Measurements from ENCODE around the gene GNB5.
"Not testable (repeated sequence)": the region's sequence is repeated elsewhere in the genome, so short reads cannot be mapped to it uniquely, and the experiment has no call there.

Gene GNB5

GRCh38 chr15:52206446-52206845 lies 15.3 kb upstream of the GNB5 start:
- DNase-seq (ENCODE audit: low read depth), result no peak

- DNase-seq (ENCODE audit: low read depth), result no peak
Observed at GRCh38 chr15:52204657-52205056, 13.5 kb upstream of the GNB5 start.

DNA sequence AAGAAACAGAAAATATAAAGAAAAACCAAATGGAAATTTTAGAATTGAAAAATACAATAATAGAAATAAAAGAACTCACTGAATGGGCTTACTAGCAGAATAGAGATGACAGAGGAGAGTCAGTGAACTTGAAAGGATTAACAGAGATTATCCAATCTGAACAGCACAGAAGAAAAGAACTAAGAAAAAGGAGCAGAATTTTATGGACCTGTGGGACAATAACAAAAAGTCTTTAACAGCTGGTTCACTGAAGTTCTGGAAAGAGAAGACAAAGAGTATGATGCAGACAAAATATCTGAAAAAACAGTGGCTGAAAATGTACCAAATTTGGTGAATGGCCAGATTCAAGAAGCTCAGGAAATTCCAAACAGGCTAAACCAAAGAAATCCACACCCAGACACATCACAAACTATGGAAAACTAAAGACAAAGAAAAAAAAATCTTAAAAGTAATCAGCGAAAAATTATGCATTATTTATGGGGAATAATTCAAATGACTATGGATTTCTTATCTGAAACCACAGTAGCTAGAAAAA lies 9.7 kb upstream of the GNB5 start:
- DNase-seq (ENCODE audit: low read depth), result no peak

DNA sequence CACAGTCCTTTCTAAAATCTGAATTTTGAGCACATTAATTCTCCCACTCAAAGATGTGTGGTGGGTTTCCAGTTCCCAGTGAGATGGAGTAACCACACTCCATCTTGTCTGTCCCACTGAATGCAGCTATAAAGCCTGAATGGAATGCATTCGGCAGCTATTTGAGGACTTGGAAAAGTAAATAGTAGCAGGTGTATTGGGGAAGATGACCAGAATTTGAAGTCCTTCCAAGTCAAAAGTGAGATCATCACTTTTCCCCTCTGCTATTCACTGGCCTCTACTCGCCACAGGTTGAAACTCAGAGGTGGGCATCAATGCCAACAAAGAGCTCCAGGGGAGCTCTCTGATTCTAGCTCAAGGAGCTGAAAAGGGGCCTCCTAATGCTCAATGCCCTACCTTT lies 8.1 kb upstream of the GNB5 start:
- DNase-seq (ENCODE audit: low read depth), result no peak

GRCh38 chr15:52196891-52197290 lies 5.7 kb upstream of the GNB5 start:
- no peak for DNase-seq (ENCODE audit: low read depth)

DNA sequence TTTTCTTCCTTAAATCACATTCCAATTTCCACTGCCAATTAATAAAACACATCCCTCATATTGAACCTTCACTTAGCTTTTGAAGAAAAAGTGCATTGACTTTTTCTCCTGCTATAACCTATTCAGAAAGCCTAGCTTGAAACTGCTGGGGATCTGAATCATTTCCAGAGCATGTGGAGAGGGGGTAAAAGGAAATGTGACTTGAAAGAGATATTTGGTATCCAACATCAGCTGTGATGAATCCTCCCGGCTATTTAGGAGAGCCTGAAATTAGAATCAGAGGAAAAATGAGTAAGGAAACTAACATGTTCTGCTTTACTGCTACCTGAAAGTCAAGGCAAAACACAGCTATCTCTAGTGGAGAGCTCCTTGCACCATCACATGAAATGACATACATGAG lies 2.6 kb upstream of the GNB5 start:
- DNase-seq (ENCODE audit: low read depth), result no peak

- DNase-seq (ENCODE audit: low read depth), result no peak
Observed at GRCh38 chr15:52193321-52193720, 2.1 kb upstream of the GNB5 start.

GRCh38 chr15:52186651-52187486 lies 4.3 kb downstream of the GNB5 start:
- no peak for DNase-seq (ENCODE audit: low read depth)

- DNase-seq (ENCODE audit: low read depth), result no peak
Observed at GRCh38 chr15:52185151-52185561, 6.0 kb downstream of the GNB5 start.

- no peak for DNase-seq (ENCODE audit: low read depth)
Observed at GRCh38 chr15:52184721-52185120, 6.5 kb downstream of the GNB5 start.

- DNase-seq (ENCODE audit: low read depth), result no peak
Observed at GRCh38 chr15:52183562-52184173, 7.5 kb downstream of the GNB5 start.

DNA sequence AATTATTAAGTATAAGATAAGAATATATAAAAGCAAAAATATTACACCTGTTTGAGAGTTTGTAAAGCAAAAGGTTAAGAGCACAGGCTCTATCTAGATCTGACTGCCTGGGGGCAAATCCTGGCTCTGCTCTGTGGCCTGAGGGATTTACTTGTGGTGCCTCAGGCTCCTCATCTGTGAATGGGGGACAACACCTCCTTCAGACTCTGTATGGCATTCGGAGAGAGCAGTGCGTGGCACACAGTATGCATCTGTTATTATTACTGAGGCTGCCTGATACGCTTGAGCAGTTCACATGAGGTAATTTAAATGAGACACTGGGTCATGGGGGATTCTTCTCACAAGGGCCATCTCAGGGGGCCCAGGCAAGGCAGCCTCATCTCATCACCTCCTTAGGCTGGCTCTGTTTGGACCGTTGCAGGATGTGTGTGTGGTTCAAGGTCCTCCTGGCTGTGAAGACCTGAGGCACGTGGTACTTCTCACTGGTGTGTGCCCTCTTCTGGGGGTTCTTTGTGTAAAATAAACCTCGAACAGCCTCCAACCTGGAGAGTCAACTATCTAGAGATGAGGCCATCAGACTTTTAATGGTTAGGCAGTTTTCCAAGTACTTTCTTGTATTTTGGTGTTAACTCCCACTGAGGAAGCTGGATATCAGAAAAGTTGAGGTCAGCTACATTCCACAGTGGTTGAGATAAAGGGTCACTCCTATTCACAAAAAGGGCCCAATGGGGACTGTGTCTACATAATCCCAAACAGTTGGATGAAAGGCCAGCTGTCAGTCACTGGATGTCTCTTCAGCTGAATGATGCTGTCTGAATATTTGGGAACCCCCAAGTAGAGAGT lies 9.0 kb downstream of the GNB5 start:
- DNase-seq (ENCODE audit: low read depth), result no peak

- no peak for DNase-seq (ENCODE audit: low read depth)
Observed at GRCh38 chr15:52180851-52181450, 10.2 kb downstream of the GNB5 start.

GRCh38 chr15:52180196-52180835 lies 10.9 kb downstream of the GNB5 start:
- DNase-seq (ENCODE audit: low read depth), result peak; percentile 19

DNA sequence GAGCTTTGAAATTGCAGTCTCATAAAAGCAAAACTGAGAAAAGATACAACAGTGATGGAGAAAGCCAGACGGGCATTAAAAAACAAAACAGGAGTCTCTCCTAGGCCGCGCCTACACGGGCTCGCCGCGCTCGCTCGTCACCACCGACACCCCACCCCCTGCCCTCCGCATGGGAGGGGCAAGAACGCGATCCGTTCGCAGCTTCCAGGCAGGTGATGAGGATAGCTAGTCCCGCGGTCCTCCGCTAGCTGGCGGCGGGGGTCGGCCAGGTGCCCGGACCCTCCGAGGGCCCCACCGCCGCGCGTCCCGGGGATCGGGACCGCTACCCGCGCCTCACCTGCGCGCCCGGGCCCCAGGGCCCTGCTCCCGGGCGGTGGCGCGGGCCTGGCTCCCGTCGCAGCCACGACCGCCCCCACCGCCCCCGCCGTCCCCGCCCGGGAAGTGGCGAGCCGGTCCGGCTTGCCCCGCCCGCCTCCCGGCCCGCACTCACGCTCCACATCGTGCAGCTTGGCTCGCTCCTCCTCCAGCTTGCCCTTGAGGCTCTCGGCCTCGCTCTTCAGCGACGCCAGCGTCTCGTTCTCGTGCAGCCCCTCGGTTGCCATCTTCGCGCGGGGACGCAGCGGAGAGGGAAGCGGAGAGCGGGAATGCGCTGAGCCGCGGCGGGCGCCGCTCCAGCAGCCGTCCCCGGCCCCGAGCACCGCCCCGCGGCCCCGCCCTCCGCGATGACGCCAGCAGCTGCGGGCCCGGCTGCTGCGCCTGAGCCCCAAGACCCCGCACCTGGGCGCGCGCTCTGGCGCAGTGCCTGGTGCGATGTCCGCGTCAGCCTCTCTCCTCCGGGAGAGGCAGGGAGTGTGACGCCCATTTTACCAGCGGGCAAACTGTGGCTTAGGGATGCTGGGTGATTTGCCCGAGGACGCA lies 11.7 kb downstream of the GNB5 start:
- peak; percentile 75 for DNase-seq (ENCODE audit: low read depth)

GRCh38 chr15:52178765-52179164 lies 12.4 kb downstream of the GNB5 start:
- DNase-seq (ENCODE audit: low read depth), result no peak

DNA sequence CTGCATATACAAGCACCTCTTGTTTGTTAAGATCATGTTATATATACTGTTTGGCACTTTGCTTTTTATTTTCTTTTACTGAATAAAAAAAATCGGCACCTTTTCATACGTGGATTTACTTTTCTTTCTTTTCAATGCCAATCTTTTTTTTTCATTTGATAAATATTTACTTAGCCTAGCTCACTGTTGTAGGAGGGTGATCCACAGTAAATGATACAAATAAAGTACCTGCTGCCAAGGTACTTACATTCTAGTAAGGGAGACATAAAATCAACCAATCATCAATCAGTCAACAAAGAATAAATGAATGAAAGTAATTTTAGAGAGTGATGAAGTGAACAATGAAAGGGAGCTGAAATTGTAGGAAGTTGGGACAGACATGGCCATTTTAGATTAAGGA lies 18.3 kb downstream of the GNB5 start:
- DNase-seq (ENCODE audit: low read depth), result no peak

GRCh38 chr15:52171807-52172206 lies 19.4 kb downstream of the GNB5 start:
- no peak for DNase-seq (ENCODE audit: low read depth)

GRCh38 chr15:52171386-52171785 lies 19.8 kb downstream of the GNB5 start:
- no peak for DNase-seq (ENCODE audit: low read depth)

- not testable (repeated sequence) for DNase-seq (ENCODE audit: low read depth)
Observed at GRCh38 chr15:52170199-52170598, 21.0 kb downstream of the GNB5 start.
